ENCODE measurements around the gene GPR55. TPM values are rescaled to one million over a fixed set of nuclear protein-coding genes. Genes with fewer than 3 reads are reported as not detected.

Gene GPR55
- total RNA-seq, 1 experiment from 2014 or later = 0.07 TPM

DNA sequence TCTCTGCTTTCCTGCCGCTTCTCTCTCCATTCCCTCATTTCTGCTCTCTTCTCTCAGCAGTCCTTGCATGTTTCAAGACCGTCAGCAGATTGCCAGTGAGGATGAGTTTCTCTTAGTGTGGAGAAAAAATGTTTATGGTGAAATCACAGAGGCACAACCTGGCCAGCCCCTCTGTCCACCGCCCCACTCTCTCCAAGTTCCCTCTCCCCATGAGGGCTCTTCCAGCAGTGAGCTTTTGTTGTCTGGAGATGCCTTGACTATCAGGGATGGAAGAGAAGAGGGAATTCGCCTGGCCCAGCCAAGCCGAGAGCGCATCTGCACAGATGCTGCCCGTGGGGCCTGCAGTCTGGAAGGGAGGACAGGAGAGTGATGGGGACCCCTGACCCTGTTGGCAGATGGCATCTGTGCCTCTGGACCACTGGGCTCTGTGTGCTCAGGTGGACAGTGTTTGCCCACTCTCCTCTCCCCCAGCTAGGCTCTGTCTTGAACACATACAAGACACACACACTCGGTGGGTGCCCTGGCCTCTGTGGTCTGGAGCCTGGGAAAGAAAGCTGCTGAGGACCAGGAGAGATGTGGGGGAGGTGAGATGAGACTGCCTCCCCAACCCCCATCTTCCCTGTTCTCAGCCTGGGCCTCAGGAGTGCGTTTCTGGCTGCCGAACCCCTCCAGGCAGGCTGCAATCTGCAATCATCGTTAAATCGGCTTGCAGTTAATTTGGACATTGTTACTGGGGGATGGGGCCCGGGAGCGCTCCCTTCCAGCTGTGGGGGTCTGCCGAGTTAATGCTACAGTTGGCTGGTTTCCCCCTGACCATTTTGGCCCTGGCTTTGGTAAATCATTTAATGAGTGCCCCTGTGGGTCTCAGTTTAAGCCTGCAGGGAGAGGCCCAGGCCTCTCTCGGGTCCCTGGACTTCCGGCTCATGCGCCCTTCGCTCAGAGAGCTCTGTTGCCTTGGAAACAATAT lies 55.8 kb downstream of the GPR55 start:
- no peaks in the 10 kb centered on the region for H3K79me2 ChIP-seq (ENCODE audit: low read length)
- POLR2A ChIA-PET (ENCODE audit: unreplicated experiment) = interaction anchor here (0.7 kb wide), 1 partner anchor 391 kb away, joined by 6 read pairs; no protein-coding TSS in a partner anchor
- no peaks in the 10 kb centered on the region for H3K36me3 ChIP-seq (ENCODE audit: low read depth, low read length)
- no peak for TF ChIP-seq EZH2phosphoT487 (IDR thresholded peaks at IDR 0.05; ENCODE audit: borderline replicate concordance, low read length)
- TF ChIP-seq, protein P1, sequence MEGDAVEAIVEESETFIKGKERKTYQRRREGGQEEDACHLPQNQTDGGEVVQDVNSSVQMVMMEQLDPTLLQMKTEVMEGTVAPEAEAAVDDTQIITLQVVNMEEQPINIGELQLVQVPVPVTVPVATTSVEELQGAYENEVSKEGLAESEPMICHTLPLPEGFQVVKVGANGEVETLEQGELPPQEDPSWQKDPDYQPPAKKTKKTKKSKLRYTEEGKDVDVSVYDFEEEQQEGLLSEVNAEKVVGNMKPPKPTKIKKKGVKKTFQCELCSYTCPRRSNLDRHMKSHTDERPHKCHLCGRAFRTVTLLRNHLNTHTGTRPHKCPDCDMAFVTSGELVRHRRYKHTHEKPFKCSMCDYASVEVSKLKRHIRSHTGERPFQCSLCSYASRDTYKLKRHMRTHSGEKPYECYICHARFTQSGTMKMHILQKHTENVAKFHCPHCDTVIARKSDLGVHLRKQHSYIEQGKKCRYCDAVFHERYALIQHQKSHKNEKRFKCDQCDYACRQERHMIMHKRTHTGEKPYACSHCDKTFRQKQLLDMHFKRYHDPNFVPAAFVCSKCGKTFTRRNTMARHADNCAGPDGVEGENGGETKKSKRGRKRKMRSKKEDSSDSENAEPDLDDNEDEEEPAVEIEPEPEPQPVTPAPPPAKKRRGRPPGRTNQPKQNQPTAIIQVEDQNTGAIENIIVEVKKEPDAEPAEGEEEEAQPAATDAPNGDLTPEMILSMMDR (conservative IDR thresholded peaks at IDR 0.05; ENCODE audit: low read depth, low read length) = no peak
- TF ChIP-seq EZH2 (IDR thresholded peaks at IDR 0.05; ENCODE audit: low read length, unreplicated experiment) = no peak
- no peak overlapping the region for H3K4me2 ChIP-seq (ENCODE audit: low read length)
- peaks cover 12% of the 10 kb centered on the region for H3K4me1 ChIP-seq (ENCODE audit: insufficient read depth, low read length)
- BruUV-seq (replicated peaks) = no TSS peak
- H3K27ac ChIP-seq (ENCODE audit: low read length) = no peak overlapping the region
- ATAC-seq (no peak), DNase-seq (no peak)
- no peaks in the 10 kb centered on the region for H3K9me3 ChIP-seq (ENCODE audit: low read length)
- CTCF ChIA-PET = no interaction called here
- no peak overlapping the region for H2AFZ ChIP-seq (ENCODE audit: low read length)
- intact Hi-C loops (cut with micrococcal nuclease) = no loop called here
- H3F3A ChIP-seq (ENCODE audit: low read length, unreplicated experiment) = no peaks in the 10 kb centered on the region
- no peak overlapping the region for H3K9ac ChIP-seq (ENCODE audit: low read length)
- no peaks in the 10 kb centered on the region for H3K27me3 ChIP-seq (ENCODE audit: low read length)
- H4K20me1 ChIP-seq (ENCODE audit: low read length) = no peaks in the 10 kb centered on the region; the same call in 1 of the 2 replicates
- no peak overlapping the region for H3K4me3 ChIP-seq (ENCODE audit: low read length)
- no peaks in the 10 kb centered on the region for H3K9me2 ChIP-seq (replicated peaks; ENCODE audit: low read length)

DNA sequence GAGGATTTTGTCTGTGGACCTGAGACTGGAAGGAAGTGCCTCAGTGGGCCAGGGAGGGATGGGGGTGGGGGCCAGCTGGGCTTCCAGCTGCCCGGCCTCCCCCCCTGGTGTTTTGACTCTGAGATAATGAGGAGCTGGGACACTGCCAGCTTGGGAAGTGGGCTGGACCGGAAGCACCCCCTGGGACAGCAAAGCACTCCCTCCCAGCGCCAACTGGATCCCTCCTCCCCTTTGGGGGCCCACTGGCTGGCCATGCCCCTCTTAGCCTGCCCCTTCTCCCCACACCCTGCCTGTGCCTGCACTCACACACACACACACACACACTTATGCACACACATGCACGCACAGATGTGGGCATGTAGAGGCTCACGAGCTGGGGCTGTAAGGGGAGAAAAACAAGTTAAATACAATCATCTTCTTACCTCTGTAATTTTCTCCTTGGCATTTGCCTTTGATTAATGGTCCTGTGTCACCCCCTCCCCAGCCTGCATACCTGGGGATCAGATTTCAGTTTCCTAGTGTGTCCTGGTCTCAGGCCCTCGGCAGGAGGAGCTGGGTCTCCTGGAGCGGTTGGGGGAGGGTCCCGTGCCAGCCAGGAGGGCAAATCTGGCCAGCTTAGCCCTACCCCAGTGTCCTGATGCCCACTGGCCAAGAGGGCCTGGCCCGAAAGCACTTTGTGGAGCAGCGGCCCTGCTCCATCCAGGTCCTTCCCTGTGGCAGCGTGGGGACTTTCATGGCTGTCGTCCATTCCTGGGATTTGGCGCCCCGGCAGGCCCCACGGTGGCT lies 56.7 kb downstream of the GPR55 start:
- Histone ChIP-seq H3K27me3 (ENCODE audit: low read length) (no peaks in the 10 kb centered on the region), H3K9me3 (ENCODE audit: low read length) (no peaks in the 10 kb centered on the region), H2AFZ (ENCODE audit: low read length) (no peak overlapping the region), H3K27ac (ENCODE audit: low read length) (no peak overlapping the region), H3K9ac (ENCODE audit: low read length) (no peak overlapping the region), H3K4me3 (ENCODE audit: low read length) (no peak overlapping the region), H3K4me2 (ENCODE audit: low read length) (no peak overlapping the region), H3K9me2 (replicated peaks; ENCODE audit: low read length) (no peaks in the 10 kb centered on the region), H3K4me1 (ENCODE audit: insufficient read depth, low read length) (peaks cover 12% of the 10 kb centered on the region), H3K79me2 (ENCODE audit: low read length) (no peaks in the 10 kb centered on the region), H3F3A (ENCODE audit: low read length, unreplicated experiment) (no peaks in the 10 kb centered on the region), H3K36me3 (ENCODE audit: low read depth, low read length) (no peaks in the 10 kb centered on the region), H4K20me1 (ENCODE audit: low read length) (no peaks in the 10 kb centered on the region; the same call in 1 of the 2 replicates)
- no TSS peak for BruUV-seq (replicated peaks)
- CTCF ChIA-PET = no interaction called here
- DNase-seq = no peak
- intact Hi-C loops (cut with micrococcal nuclease) = no loop called here
- no peak for ATAC-seq
- POLR2A ChIA-PET (ENCODE audit: unreplicated experiment) = interaction anchor here (0.7 kb wide), 1 partner anchor 391 kb away, joined by 6 read pairs; no protein-coding TSS in a partner anchor
- TF ChIP-seq EZH2phosphoT487 (IDR thresholded peaks at IDR 0.05; ENCODE audit: borderline replicate concordance, low read length) (no peak), EZH2 (IDR thresholded peaks at IDR 0.05; ENCODE audit: low read length, unreplicated experiment) (no peak)
- TF ChIP-seq, protein P1 (conservative IDR thresholded peaks at IDR 0.05; ENCODE audit: low read depth, low read length) = no peak
